ENCODE data around the gene FTH1. TPM values are rescaled to one million over a fixed set of nuclear protein-coding genes. Genes with fewer than 3 reads are reported as not detected.

FTH1 gene
- total and polyA plus RNA-seq, 2 of the 13 experiments (the other 11 are each of a cell fraction or from before 2014, with no cell fraction given), result 607 to 760 TPM

DNA sequence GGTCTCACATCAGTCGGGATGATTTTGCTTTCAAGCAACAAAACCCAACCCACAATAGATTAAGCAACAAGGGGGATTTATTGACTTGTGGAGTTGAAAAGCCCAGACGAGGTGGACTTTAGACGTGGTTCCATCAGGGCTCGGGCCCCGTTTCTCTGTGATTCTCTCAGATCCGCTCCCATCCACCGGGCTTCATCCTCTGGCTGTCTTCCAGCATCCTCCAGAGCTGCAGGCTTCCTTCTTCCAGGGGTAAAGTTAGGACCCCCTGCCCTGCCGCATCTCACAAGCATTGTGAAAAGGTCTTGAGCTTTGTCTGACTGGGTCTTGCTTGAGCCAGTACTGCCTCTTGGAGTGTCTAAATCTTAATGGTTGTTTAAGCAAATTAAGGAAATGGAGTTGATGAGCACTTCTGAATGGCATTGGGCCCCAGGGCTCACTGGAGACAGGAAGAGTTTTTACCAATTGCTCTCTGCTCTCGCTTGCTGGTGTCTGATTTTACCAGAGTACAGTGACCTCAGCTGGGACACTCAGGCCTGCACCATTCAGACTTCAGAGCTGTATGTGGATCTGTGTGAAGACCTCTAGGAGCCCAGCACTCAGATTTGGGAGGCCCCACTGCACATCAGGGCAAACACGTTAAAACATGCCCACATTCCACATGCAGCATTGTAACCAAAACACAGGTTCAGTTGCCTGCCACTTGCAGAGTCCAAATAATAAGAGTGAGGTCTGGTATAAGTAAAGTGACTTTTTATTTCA is 13.5 kb upstream of the FTH1 start (continued):
- no peak for TF ChIP-seq KDM3A (CRISPR knock-in tag; IDR thresholded peaks at IDR 0.05; ENCODE audit: low read depth)
- no peak for TF ChIP-seq STAT6 (CRISPR knock-in tag; IDR thresholded peaks at IDR 0.05; ENCODE audit: borderline replicate concordance)
- TF ChIP-seq ZNF501 (CRISPR knock-in tag; IDR thresholded peaks at IDR 0.05), result no peak
- TF ChIP-seq, protein P1, sequence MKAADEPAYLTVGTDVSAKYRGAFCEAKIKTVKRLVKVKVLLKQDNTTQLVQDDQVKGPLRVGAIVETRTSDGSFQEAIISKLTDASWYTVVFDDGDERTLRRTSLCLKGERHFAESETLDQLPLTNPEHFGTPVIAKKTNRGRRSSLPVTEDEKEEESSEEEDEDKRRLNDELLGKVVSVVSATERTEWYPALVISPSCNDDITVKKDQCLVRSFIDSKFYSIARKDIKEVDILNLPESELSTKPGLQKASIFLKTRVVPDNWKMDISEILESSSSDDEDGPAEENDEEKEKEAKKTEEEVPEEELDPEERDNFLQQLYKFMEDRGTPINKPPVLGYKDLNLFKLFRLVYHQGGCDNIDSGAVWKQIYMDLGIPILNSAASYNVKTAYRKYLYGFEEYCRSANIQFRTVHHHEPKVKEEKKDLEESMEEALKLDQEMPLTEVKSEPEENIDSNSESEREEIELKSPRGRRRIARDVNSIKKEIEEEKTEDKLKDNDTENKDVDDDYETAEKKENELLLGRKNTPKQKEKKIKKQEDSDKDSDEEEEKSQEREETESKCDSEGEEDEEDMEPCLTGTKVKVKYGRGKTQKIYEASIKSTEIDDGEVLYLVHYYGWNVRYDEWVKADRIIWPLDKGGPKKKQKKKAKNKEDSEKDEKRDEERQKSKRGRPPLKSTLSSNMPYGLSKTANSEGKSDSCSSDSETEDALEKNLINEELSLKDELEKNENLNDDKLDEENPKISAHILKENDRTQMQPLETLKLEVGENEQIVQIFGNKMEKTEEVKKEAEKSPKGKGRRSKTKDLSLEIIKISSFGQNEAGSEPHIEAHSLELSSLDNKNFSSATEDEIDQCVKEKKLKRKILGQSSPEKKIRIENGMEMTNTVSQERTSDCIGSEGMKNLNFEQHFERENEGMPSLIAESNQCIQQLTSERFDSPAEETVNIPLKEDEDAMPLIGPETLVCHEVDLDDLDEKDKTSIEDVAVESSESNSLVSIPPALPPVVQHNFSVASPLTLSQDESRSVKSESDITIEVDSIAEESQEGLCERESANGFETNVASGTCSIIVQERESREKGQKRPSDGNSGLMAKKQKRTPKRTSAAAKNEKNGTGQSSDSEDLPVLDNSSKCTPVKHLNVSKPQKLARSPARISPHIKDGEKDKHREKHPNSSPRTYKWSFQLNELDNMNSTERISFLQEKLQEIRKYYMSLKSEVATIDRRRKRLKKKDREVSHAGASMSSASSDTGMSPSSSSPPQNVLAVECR (CRISPR knock-in tag; IDR thresholded peaks at IDR 0.05; ENCODE audit: borderline replicate concordance), result peak; percentile 39; the same call in 1 of the 2 replicates
- TF ChIP-seq ZMYM3 (CRISPR knock-in tag; IDR thresholded peaks at IDR 0.05), result no peak; the same call in 1 of the 2 replicates
- no peak for TF ChIP-seq ZNF724P (CRISPR knock-in tag; IDR thresholded peaks at IDR 0.05; ENCODE audit: borderline replicate concordance)
- TF ChIP-seq NCOR1 (IDR thresholded peaks at IDR 0.05; ENCODE audit: borderline replicate concordance, low read length), result peak; percentile 96
- peak; percentile 46; the same call in 1 of the 2 replicates for TF ChIP-seq SP4 (CRISPR knock-in tag; IDR thresholded peaks at IDR 0.05)
- no peak for TF ChIP-seq ZFP36L1 (CRISPR knock-in tag; IDR thresholded peaks at IDR 0.05)
- no peak for TF ChIP-seq ZBTB3 (CRISPR knock-in tag; IDR thresholded peaks at IDR 0.05; ENCODE audit: borderline replicate concordance, low read depth)
- TF ChIP-seq HMG20A (CRISPR knock-in tag; IDR thresholded peaks at IDR 0.05; ENCODE audit: borderline replicate concordance), result peak; percentile 63; the same call in 1 of the 2 replicates
- no peak for TF ChIP-seq GPN1 (CRISPR knock-in tag; IDR thresholded peaks at IDR 0.05; ENCODE audit: borderline replicate concordance)
- TF ChIP-seq SAFB2 (CRISPR knock-in tag; IDR thresholded peaks at IDR 0.05; ENCODE audit: borderline replicate concordance, low read depth), result no peak
- TF ChIP-seq ZNF335 (CRISPR knock-in tag; IDR thresholded peaks at IDR 0.05), result no peak
- peak; percentile 61; the same call in 1 of the 2 replicates for TF ChIP-seq ZKSCAN8 (CRISPR knock-in tag; IDR thresholded peaks at IDR 0.05; ENCODE audit: borderline replicate concordance)
- TF ChIP-seq ZNF367 (CRISPR knock-in tag; IDR thresholded peaks at IDR 0.05; ENCODE audit: borderline replicate concordance), result no peak
- no peak; the same call in 1 of the 2 replicates for TF ChIP-seq DR1 (CRISPR knock-in tag; IDR thresholded peaks at IDR 0.05)
- TF ChIP-seq ZNF589 (CRISPR knock-in tag; conservative IDR thresholded peaks at IDR 0.05), result no peak
- TF ChIP-seq KAT2B (IDR thresholded peaks at IDR 0.05; ENCODE audit: borderline replicate concordance, low read depth, low read length), result no peak
- no peak for TF ChIP-seq NFIB (CRISPR knock-in tag; IDR thresholded peaks at IDR 0.05; ENCODE audit: borderline replicate concordance)
- TF ChIP-seq HCFC1 (IDR thresholded peaks at IDR 0.05; ENCODE audit: low read depth, low read length), result no peak
- no peak for TF ChIP-seq HNRNPK (IDR thresholded peaks at IDR 0.05; ENCODE audit: low read depth, low read length, poor library complexity, severe bottlenecking)
- no peak for TF ChIP-seq CBX5 (CRISPR knock-in tag; IDR thresholded peaks at IDR 0.05; ENCODE audit: borderline replicate concordance)
- no peak for TF ChIP-seq SMARCE1 (IDR thresholded peaks at IDR 0.05; ENCODE audit: borderline replicate concordance)

All from HepG2 (cell line).